H54 (cell line): ENCODE results near the gene TWNK.
A peak's percentile ranks its signal among the peaks of the same experiment; 100 is the strongest.

Source experiments
- DNase-seq: peaks from one replicate; pipeline ENCODE4 v3.0.0; 2011; ENCODE audit warnings: low spot score, mixed read lengths; ENCODE audit not compliant: insufficient read length
- FAIRE-seq: peaks from 3 replicates; lab custom pipeline; 2011; peaks lifted over from hg19 to GRCh38; lab: Jason Lieb, UNC
- POLR2A ChIP-seq: IDR thresholded peaks from 2 replicates; pipeline ENCODE4 v1.6.1; 2011; ENCODE audit warnings: low read depth, mild to moderate bottlenecking, low read length

TWNK gene

DNA sequence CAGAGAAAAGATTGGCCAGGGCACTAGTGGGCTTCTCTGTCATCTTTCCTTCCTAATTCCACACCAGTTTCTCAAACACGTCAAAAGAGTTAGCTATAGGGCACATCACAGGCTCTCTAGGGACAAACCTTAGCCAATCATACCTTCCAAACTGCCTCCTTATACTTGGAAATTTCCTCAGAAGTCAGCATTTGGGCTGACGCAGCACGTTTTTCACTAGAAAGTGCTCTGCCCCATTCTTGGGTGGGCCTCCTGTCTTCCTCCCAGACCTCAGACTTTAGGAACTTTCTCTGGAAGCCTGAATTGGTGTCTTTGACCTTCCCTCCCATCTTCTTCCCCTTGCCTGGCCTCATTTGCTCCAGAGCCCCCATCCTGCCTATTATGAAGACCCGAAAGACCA lies 54.8 kb downstream of the TWNK start:
- TF ChIP-seq POLR2A: no peak
- DNase-seq (no peak), FAIRE-seq (no peak)

DNA sequence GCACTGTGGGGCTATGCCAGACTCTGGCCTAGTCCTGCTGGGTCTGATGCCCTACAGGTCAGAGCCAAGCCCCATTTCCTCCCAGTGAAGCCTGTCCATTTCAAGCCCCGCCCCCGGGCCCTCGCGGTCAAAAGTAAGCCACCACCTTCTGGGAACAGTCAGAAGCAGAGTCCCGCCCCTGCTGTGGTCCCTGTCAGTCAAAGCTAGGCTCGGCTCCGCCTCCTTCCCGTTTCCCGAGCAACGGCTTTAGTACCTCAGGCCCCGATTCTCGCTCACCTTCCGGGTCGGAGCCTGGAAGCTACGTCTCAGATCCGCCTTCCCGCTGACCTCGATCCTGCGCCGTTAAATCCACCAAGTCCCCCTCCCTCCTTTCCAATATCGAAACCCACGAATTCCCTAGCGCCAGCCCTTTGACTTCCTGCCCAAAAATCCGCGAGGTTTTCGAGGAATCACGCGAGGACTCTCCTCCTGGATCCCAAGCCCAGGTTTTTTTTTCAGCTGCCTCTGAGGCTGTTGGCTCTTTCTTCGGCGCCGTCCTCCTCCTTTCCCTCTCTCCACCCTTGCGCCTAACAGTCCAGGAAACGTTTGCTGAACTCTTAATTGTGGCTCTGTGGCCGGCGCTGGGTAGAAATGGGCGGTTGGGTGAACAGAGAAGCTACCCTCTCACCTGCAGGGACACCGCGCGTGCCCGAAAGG lies 55.5 kb downstream of the TWNK start:
- TF ChIP-seq POLR2A: no peak; the same call in 1 of the 2 replicates
- FAIRE-seq (peak; percentile 71), DNase-seq (peak; percentile 90)

DNA sequence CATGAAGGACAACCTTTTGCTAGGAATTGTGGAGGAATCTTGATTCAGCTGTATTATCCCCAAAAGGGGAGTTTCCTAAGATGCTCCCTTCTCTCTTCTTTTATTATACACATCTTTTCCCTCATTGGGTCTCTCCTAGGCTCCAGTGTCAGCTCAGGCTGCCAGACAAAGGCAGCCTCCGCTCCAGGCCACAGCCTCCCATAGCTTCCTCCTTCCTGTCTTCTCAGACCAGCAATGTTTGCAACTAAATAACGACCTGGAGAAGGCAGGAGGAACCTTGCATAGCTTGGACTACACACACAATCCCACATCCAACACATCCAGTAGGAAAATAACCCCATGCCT lies 56.0 kb downstream of the TWNK start:
- FAIRE-seq (no peak), DNase-seq (no peak)
- no peak for TF ChIP-seq POLR2A
